Stimulated activated CD4-positive, alpha-beta T cell treated with anti-CD3 and anti-CD28 coated beads, Interleukin-4, amount 100 ng/mL, for 1 hour (primary cell): ENCODE measurements around the gene WAS.
"Not testable (repeated sequence)": the region's sequence is repeated elsewhere in the genome, so short reads cannot be mapped to it uniquely, and the experiment has no call there.

Experiments
- DNase-seq: peaks from one replicate; pipeline ENCODE4 v3.0.0-alpha.2; 2020

WAS gene

GRCh38 chrX:48688531-48689150, 5.0 kb downstream of the WAS start:
- no peak for DNase-seq

- DNase-seq = no peak
Measured at GRCh38 chrX:48689208-48689920, 5.8 kb downstream of the WAS start.

GRCh38 chrX:48691746-48692145, 8.1 kb downstream of the WAS start:
- not testable (repeated sequence) for DNase-seq

- no peak for DNase-seq
Measured at GRCh38 chrX:48694776-48695533, 11.4 kb downstream of the WAS start.

- no peak for DNase-seq
Measured at GRCh38 chrX:48695534-48695896, 11.9 kb downstream of the WAS start.

- DNase-seq = no peak
Measured at GRCh38 chrX:48695925-48696300, 12.3 kb downstream of the WAS start.

- DNase-seq = peak; percentile 79
Measured at GRCh38 chrX:48696301-48696908, 12.8 kb downstream of the WAS start, which contains the start of gene SUV39H1. SUV39H1 (plus strand) TSS chrX:48696734; CDS start chrX:48696785, 51 bp downstream.

- peak; percentile 13 for DNase-seq
Measured at GRCh38 chrX:48696909-48697727, 13.5 kb downstream of the WAS start.

- no peak for DNase-seq
Measured at GRCh38 chrX:48698306-48698705, 14.7 kb downstream of the WAS start.

GRCh38 chrX:48700246-48700645, 16.6 kb downstream of the WAS start:
- no peak for DNase-seq

GRCh38 chrX:48700951-48701653, 17.5 kb downstream of the WAS start:
- DNase-seq = no peak

- DNase-seq = no peak
Measured at GRCh38 chrX:48702032-48702431, 18.4 kb downstream of the WAS start.

GRCh38 chrX:48702716-48703115, 19.1 kb downstream of the WAS start:
- no peak for DNase-seq

- no peak for DNase-seq
Measured at GRCh38 chrX:48703228-48703627, 19.6 kb downstream of the WAS start.

- no peak for DNase-seq
Measured at GRCh38 chrX:48703642-48704481, 20.3 kb downstream of the WAS start.

GRCh38 chrX:48705871-48706270, 22.3 kb downstream of the WAS start:
- no peak for DNase-seq

GRCh38 chrX:48709522-48710112, 26.0 kb downstream of the WAS start:
- no peak for DNase-seq

- DNase-seq = no peak
Measured at GRCh38 chrX:48711162-48711928, 27.7 kb downstream of the WAS start.

GRCh38 chrX:48711929-48712505, 28.4 kb downstream of the WAS start:
- no peak for DNase-seq
